Fibroblast of lung (primary cell): ENCODE data around the gene TP53I11. TPM values are rescaled to one million over a fixed set of nuclear protein-coding genes. Genes with fewer than 3 reads are reported as not detected.

Experiments used
- DNase-seq, 2 donors: peaks; one replicate each; pipeline versions ENCODE4 v3.0.0 to v3.0.0-alpha.2; 2010; ENCODE audit warnings: low read depth in 2 of 2
- H2AFZ ChIP-seq: 2 replicates; pipeline ENCODE4 v1.5.1; 2012; ENCODE audit warnings: low read length, control low read depth, inconsistent platforms
- H3K27ac ChIP-seq: 2 replicates; pipeline ENCODE4 v1.5.1; 2011; ENCODE audit warnings: low read length, control low read depth; ENCODE audit not compliant: insufficient read depth
- H3K27me3 ChIP-seq: 2 replicates; pipeline ENCODE4 v1.5.1; 2011; ENCODE audit warnings: mild to moderate bottlenecking, low read length; ENCODE audit not compliant: control insufficient read depth, insufficient read depth
- H3K36me3 ChIP-seq: 2 replicates; pipeline ENCODE4 v1.5.1; 2011; ENCODE audit warnings: low read length; ENCODE audit not compliant: control insufficient read depth, insufficient read depth
- H3K4me1 ChIP-seq: 2 replicates; pipeline ENCODE4 v1.5.1; 2011; ENCODE audit warnings: low read length; ENCODE audit not compliant: control insufficient read depth, insufficient read depth; ENCODE audit errors: extremely low read depth
- H3K4me2 ChIP-seq: 2 replicates; pipeline ENCODE4 v1.5.1; 2011; ENCODE audit warnings: low read length, control low read depth; ENCODE audit not compliant: insufficient read depth; ENCODE audit errors: extremely low read depth
- H3K4me3 ChIP-seq, 4 experiments: fragments of 200-600 bp in 1 of 4; sonication (generic) in 1 of 4; replicated peaks in 1 of 4; 2 replicates each; pipeline ENCODE4 v1.5.1; 2011 to 2016; ENCODE audit warnings: low read length in 4 of 4, low read depth in 3 of 4, mild to moderate bottlenecking in 3 of 4, control low read depth in 2 of 4, inconsistent platforms in 1 of 4, mixed read lengths in 1 of 4; ENCODE audit not compliant: insufficient read depth in 1 of 4; ENCODE audit errors: control extremely low read depth in 1 of 4
- H3K79me2 ChIP-seq: 2 replicates; pipeline ENCODE4 v1.5.1; 2012; ENCODE audit warnings: mild to moderate bottlenecking, low read length, inconsistent platforms; ENCODE audit not compliant: control insufficient read depth, insufficient read depth
- H3K9ac ChIP-seq: 2 replicates; pipeline ENCODE4 v1.5.1; 2011; ENCODE audit warnings: mild to moderate bottlenecking, low read length, control low read depth; ENCODE audit not compliant: insufficient read depth
- H3K9me3 ChIP-seq: 2 replicates; pipeline ENCODE4 v1.5.1; 2012; ENCODE audit warnings: low read depth, low read length; ENCODE audit not compliant: control insufficient read depth, insufficient read depth
- H4K20me1 ChIP-seq: 2 replicates; pipeline ENCODE4 v1.5.1; 2011; ENCODE audit warnings: low read length; ENCODE audit not compliant: control insufficient read depth, insufficient read depth; ENCODE audit errors: extremely low read depth
- CTCF ChIP-seq, 2 donors: IDR thresholded peaks in 1 of 2; conservative IDR thresholded peaks in 1 of 2; 1 replicate in 1 of 2; 2 replicates in 1 of 2; pipeline ENCODE4 v1.5.1; 2011 to 2012; ENCODE audit warnings: low read length in 2 of 2, control low read depth in 1 of 2, inconsistent platforms in 1 of 2, low read depth in 1 of 2, mild to moderate bottlenecking in 1 of 2
- EZH2 ChIP-seq: IDR thresholded peaks from 2 replicates; pipeline ENCODE4 v1.5.1; 2012; ENCODE audit warnings: low read length, control low read depth, mild to moderate bottlenecking; ENCODE audit errors: missing control alignments
- polyA plus RNA-seq, 2 donors: library from polyadenylated mRNA; depleted of rRNA in 1 of 2; stranded (reverse) in 1 of 2; unstranded in 1 of 2; fragments of >200 nt; gene quantifications; 2 replicates each; pipeline ENCODE4 v1.2.1, GENCODE V29; 2011 to 2012; ENCODE audit warnings: missing spikeins in 1 of 2
- total RNA-seq: library from RNA; depleted of rRNA; stranded (reverse); fragments of >200 nt; gene quantifications from 2 replicates; pipeline ENCODE4 v1.2.1, GENCODE V29; 2014

The TP53I11 gene
- total and polyA plus RNA-seq, 2 donors (not counting 1 experiment from before 2014, with no cell fraction given) = 53.2 to 54.0 TPM

- no peak overlapping the region for H3K4me3 ChIP-seq
- no peaks in the 10 kb centered on the region for H3K27me3 ChIP-seq
- H3K27ac ChIP-seq = no peak overlapping the region
- H3K79me2 ChIP-seq = no peaks in the 10 kb centered on the region
- H3K9ac ChIP-seq = no peak overlapping the region
- no peaks in the 10 kb centered on the region for H3K36me3 ChIP-seq
- H3K4me1 ChIP-seq = peaks cover 6% of the 10 kb centered on the region
- peak in 1 of 2 donors; percentile 29 for DNase-seq
- H3K4me2 ChIP-seq = no peak overlapping the region
- H4K20me1 ChIP-seq = no peaks in the 10 kb centered on the region
- peak overlapping the region; percentile 0 for H2AFZ ChIP-seq
- TF ChIP-seq EZH2 = no peak
- TF ChIP-seq CTCF (conservative IDR thresholded peaks at IDR 0.05 in 1 of 2, IDR thresholded peaks at IDR 0.05 in 1 of 2; ENCODE audit: low read depth in 1 of 2, low read length in 2 of 2) = peak; percentile 8 to 41
- no peaks in the 10 kb centered on the region for H3K9me3 ChIP-seq
These were observed 26.9 kb upstream of the TP53I11 start for GRCh38 chr11:44977493-44977984.

- Histone ChIP-seq H2AFZ (no peak overlapping the region), H3K27ac (no peak overlapping the region), H3K79me2 (no peaks in the 10 kb centered on the region), H3K36me3 (no peaks in the 10 kb centered on the region), H3K27me3 (peaks cover under 1% of the 10 kb centered on the region), H3K9ac (no peak overlapping the region), H3K9me3 (no peaks in the 10 kb centered on the region), H3K4me2 (no peak overlapping the region), H3K4me3 (no peak overlapping the region), H4K20me1 (no peaks in the 10 kb centered on the region), H3K4me1 (peaks cover 6% of the 10 kb centered on the region)
- no peak for TF ChIP-seq EZH2
- no peak for TF ChIP-seq CTCF (conservative IDR thresholded peaks at IDR 0.05 in 1 of 2, IDR thresholded peaks at IDR 0.05 in 1 of 2; ENCODE audit: low read depth in 1 of 2, low read length in 2 of 2)
- no peak for DNase-seq
These were observed 25.9 kb upstream of the TP53I11 start for GRCh38 chr11:44976576-44976975.

DNA sequence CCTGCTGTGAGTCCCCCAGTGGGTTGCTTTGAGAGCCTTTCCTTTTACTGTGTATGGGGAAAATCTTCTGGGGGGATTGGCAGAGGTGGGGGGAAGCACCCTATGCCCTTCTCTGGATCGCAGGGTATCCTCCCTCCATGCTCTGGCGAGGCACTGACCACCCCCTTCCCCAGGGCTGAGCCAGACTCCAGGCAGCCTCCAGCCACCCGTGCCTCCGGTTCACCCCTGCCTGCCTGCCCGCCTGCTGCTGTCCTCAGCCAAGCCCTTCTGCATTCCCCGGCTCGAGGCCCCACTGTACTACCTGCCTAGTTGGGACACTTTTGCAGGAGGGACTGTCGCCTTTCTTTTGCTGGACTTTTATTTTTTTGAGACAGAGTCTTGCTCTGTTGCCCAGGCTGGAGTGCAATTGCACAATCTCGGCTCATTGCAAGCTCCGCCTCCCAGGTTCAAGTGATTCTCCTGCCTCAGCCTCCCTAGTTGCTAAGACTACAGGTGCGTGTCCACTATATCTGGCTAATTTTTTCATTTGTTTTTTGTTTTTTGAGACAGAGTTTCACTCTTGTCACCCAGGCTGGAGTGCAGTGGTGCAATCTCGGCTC, 23.8 kb upstream of the TP53I11 start:
- no peak overlapping the region for H2AFZ ChIP-seq
- H3K4me1 ChIP-seq = peaks cover 6% of the 10 kb centered on the region
- H3K79me2 ChIP-seq = no peaks in the 10 kb centered on the region
- H3K27me3 ChIP-seq = peaks cover 14% of the 10 kb centered on the region
- no peak overlapping the region for H3K4me3 ChIP-seq
- H3K4me2 ChIP-seq = no peak overlapping the region
- H3K36me3 ChIP-seq = no peaks in the 10 kb centered on the region
- no peaks in the 10 kb centered on the region for H4K20me1 ChIP-seq
- no peak overlapping the region for H3K9ac ChIP-seq
- no peak overlapping the region for H3K27ac ChIP-seq
- no peaks in the 10 kb centered on the region for H3K9me3 ChIP-seq
- DNase-seq = no peak
- TF ChIP-seq CTCF (conservative IDR thresholded peaks at IDR 0.05 in 1 of 2, IDR thresholded peaks at IDR 0.05 in 1 of 2; ENCODE audit: low read depth in 1 of 2, low read length in 2 of 2) (no peak), EZH2 (no peak)
